ENCODE data around the gene LRBA. TPM values are rescaled to one million over a fixed set of nuclear protein-coding genes. Genes with fewer than 3 reads are reported as not detected.

Gene LRBA
- polyA plus RNA-seq, 1 of the 3 experiments (the other 2 are of a cell fraction), result 11.4 TPM

DNA sequence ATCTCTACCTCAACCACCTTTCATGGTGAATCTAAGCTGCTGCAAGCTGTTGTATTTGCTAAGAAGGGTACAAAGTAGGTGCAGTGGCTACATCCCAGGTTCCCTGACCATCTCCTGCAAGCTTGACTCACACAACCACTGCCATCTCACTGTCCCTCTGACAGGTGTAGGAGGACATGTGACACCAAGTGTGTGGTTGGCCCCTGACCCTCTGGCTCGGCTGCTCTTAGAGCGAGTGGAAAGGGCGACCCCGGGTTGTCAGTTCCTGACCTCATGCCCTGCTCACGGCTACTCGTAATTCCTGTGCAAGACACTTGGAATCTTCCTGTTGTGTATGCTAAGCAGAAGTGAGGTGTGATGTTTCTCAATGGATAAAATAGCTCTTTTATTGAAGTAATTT lies 752.5 kb downstream of the LRBA start:
- H3K4me3 ChIP-seq (ENCODE audit: low read depth in 2 of 2, low read length in 1 of 2), result no peak overlapping the region
- H4K20me1 ChIP-seq (ENCODE audit: insufficient read depth), result no peaks in the 10 kb centered on the region
- DNase-seq, result no peak
- no peaks in the 10 kb centered on the region for H3K9me3 ChIP-seq
- H3K79me2 ChIP-seq (ENCODE audit: insufficient read depth), result no peaks in the 10 kb centered on the region
- no peak overlapping the region for H3K27ac ChIP-seq (ENCODE audit: low read depth in 2 of 2, low read length in 1 of 2)
- no peaks in the 10 kb centered on the region for H3K27me3 ChIP-seq (ENCODE audit: insufficient read depth)
- peaks cover 6% of the 10 kb centered on the region for H3F3A ChIP-seq (replicated peaks; ENCODE audit: insufficient read depth)
- H3K4me2 ChIP-seq, result no peak overlapping the region
- ChIA-PET POLR2A (no interaction called here), CTCF (interaction anchor here (0.8 to 2.9 kb wide), 4 partner anchors 18 to 53 kb away, joined by 3 to 11 read pairs (median 4); no protein-coding TSS in a partner anchor)
- TF ChIP-seq GATA2 (CRISPR knock-in tag; IDR thresholded peaks at IDR 0.05) (no peak), NFIC (IDR thresholded peaks at IDR 0.05; ENCODE audit: borderline replicate concordance) (no peak), GABPA (IDR thresholded peaks at IDR 0.05; ENCODE audit: low read depth) (no peak), TCF12 (IDR thresholded peaks at IDR 0.05) (no peak), FOXJ3 (CRISPR knock-in tag; IDR thresholded peaks at IDR 0.05) (no peak), EZH2phosphoT487 (IDR thresholded peaks at IDR 0.05; ENCODE audit: borderline replicate concordance, low read depth) (no peak), CHD2 (IDR thresholded peaks at IDR 0.05; ENCODE audit: low read length, partially characterized antibody) (no peak), NRF1 (IDR thresholded peaks at IDR 0.05; ENCODE audit: low read depth, low read length) (no peak), TAF1 (IDR thresholded peaks at IDR 0.05; ENCODE audit: borderline replicate concordance, low read depth, low read length) (no peak), JUND (IDR thresholded peaks at IDR 0.05) (no peak), RFX5 (IDR thresholded peaks at IDR 0.05; ENCODE audit: low read length) (no peak), POLR2AphosphoS5 (IDR thresholded peaks at IDR 0.05; ENCODE audit: low read depth, low read length) (no peak)
- TF ChIP-seq, protein P1, sequence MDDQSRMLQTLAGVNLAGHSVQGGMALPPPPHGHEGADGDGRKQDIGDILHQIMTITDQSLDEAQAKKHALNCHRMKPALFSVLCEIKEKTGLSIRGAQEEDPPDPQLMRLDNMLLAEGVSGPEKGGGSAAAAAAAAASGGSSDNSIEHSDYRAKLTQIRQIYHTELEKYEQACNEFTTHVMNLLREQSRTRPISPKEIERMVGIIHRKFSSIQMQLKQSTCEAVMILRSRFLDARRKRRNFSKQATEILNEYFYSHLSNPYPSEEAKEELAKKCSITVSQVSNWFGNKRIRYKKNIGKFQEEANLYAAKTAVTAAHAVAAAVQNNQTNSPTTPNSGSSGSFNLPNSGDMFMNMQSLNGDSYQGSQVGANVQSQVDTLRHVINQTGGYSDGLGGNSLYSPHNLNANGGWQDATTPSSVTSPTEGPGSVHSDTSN (IDR thresholded peaks at IDR 0.05), result no peak
- peaks cover 52 to 63% of the 10 kb centered on the region in 2 experiments for H3K36me3 ChIP-seq (replicated peaks in 1 of 2; ENCODE audit: control insufficient read depth in 1 of 2, insufficient read depth in 2 of 2, low read length in 1 of 2)
- WGBS (ENCODE audit: low lambda C conversion rate), result 98% methylated on average over 5 of the region's 6 CpGs
- no peak overlapping the region for H3K9ac ChIP-seq
- H3K9me2 ChIP-seq, result no peaks in the 10 kb centered on the region
- peaks cover 0 to 4% of the 10 kb centered on the region in 2 experiments; a peak in 1 of 4 replicates for H3K4me1 ChIP-seq (ENCODE audit: control insufficient read depth in 1 of 2, insufficient read depth in 2 of 2, low read depth in 1 of 2, low read length in 1 of 2)
- no peak overlapping the region for H2AFZ ChIP-seq (ENCODE audit: low read depth)

DNA sequence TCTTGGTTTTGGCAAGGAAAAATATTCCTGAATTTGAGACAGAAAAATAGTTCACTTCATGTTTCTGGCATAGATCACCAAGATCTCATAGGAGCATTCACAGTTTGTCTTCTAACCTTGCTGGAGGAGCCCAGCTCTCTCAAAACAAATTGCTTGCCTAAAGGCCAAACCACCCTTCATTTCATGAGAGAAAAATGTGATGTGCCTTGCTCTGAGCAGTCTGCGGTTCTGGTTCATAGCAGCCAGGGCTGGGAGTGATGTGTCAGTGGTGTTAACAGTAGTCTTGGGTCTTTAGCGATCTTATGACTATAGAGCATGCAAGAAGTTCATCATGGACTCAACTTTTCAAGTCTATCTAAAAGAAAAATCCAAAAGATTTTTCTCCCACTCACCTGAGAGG lies 753.5 kb downstream of the LRBA start:
- TF ChIP-seq, protein P2, sequence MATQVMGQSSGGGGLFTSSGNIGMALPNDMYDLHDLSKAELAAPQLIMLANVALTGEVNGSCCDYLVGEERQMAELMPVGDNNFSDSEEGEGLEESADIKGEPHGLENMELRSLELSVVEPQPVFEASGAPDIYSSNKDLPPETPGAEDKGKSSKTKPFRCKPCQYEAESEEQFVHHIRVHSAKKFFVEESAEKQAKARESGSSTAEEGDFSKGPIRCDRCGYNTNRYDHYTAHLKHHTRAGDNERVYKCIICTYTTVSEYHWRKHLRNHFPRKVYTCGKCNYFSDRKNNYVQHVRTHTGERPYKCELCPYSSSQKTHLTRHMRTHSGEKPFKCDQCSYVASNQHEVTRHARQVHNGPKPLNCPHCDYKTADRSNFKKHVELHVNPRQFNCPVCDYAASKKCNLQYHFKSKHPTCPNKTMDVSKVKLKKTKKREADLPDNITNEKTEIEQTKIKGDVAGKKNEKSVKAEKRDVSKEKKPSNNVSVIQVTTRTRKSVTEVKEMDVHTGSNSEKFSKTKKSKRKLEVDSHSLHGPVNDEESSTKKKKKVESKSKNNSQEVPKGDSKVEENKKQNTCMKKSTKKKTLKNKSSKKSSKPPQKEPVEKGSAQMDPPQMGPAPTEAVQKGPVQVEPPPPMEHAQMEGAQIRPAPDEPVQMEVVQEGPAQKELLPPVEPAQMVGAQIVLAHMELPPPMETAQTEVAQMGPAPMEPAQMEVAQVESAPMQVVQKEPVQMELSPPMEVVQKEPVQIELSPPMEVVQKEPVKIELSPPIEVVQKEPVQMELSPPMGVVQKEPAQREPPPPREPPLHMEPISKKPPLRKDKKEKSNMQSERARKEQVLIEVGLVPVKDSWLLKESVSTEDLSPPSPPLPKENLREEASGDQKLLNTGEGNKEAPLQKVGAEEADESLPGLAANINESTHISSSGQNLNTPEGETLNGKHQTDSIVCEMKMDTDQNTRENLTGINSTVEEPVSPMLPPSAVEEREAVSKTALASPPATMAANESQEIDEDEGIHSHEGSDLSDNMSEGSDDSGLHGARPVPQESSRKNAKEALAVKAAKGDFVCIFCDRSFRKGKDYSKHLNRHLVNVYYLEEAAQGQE (IDR thresholded peaks at IDR 0.05; ENCODE audit: low read depth, low read length), result no peak
- TF ChIP-seq TAF1 (IDR thresholded peaks at IDR 0.05; ENCODE audit: borderline replicate concordance, low read depth, low read length), result no peak
- no peak for TF ChIP-seq FOXJ3 (CRISPR knock-in tag; IDR thresholded peaks at IDR 0.05)
- TF ChIP-seq GATA2 (CRISPR knock-in tag; IDR thresholded peaks at IDR 0.05), result no peak
- no peak for TF ChIP-seq CHD2 (IDR thresholded peaks at IDR 0.05; ENCODE audit: low read length, partially characterized antibody)

More for the DNA sequence above, 753.5 kb downstream of the LRBA start:
- no peak overlapping the region for H3K9ac ChIP-seq
- H2AFZ ChIP-seq (ENCODE audit: low read depth), result no peak overlapping the region
- H4K20me1 ChIP-seq (ENCODE audit: insufficient read depth), result no peaks in the 10 kb centered on the region
- H3K27me3 ChIP-seq (ENCODE audit: insufficient read depth), result no peaks in the 10 kb centered on the region
- no peak overlapping the region for H3K4me2 ChIP-seq
- H3K9me2 ChIP-seq, result no peaks in the 10 kb centered on the region
- no peak overlapping the region for H3K4me3 ChIP-seq (ENCODE audit: low read depth in 2 of 2, low read length in 1 of 2)
- DNase-seq, result no peak
- ChIA-PET POLR2A (no interaction called here), CTCF (interaction anchor here (1.0 kb wide), 1 partner anchor 606 kb away, joined by 5 read pairs; no protein-coding TSS in a partner anchor)
- H3F3A ChIP-seq (replicated peaks; ENCODE audit: insufficient read depth), result peaks cover 6% of the 10 kb centered on the region
- peaks cover 0 to 4% of the 10 kb centered on the region in 2 experiments; a peak in 1 of 4 replicates for H3K4me1 ChIP-seq (ENCODE audit: control insufficient read depth in 1 of 2, insufficient read depth in 2 of 2, low read depth in 1 of 2, low read length in 1 of 2)
- 100% methylated on average over 2 of the region's 2 CpGs for WGBS (ENCODE audit: low lambda C conversion rate)
- peaks cover 58 to 60% of the 10 kb centered on the region in 2 experiments for H3K36me3 ChIP-seq (replicated peaks in 1 of 2; ENCODE audit: control insufficient read depth in 1 of 2, insufficient read depth in 2 of 2, low read length in 1 of 2)
- H3K9me3 ChIP-seq, result no peaks in the 10 kb centered on the region
- no peaks in the 10 kb centered on the region for H3K79me2 ChIP-seq (ENCODE audit: insufficient read depth)
- no peak overlapping the region for H3K27ac ChIP-seq (ENCODE audit: low read depth in 2 of 2, low read length in 1 of 2)

Measured in SK-N-SH (cell line).